H54 (cell line): Measurements from ENCODE around the gene ARNT2.

ENCODE experiments used
- DNase-seq: peaks from one replicate; pipeline ENCODE4 v3.0.0; 2011; ENCODE audit warnings: low spot score, mixed read lengths; ENCODE audit not compliant: insufficient read length
- FAIRE-seq: peaks from 3 replicates; lab custom pipeline; 2011; peaks lifted over from hg19 to GRCh38; lab: Jason Lieb, UNC
- POLR2A ChIP-seq: IDR thresholded peaks from 2 replicates; pipeline ENCODE4 v1.6.1; 2011; ENCODE audit warnings: low read depth, mild to moderate bottlenecking, low read length

The ARNT2 gene

DNA sequence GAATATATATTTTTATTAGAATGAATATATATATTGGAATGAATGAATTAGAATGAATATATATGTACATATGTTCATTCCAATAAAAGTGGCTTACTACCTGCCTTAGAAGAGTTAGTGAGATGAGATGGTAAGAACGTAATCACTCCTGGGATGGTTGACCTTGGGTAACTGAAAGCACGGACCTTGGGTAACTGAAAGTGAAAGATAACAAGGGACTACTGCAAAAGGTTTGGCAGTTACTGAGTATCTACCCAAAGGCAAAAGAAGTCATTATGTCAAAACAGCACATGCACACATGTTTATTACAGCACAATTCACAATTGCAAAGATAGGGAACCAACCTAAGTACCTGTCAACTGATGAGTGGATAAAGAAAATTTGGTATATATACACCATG is 16.5 kb downstream of the ARNT2 start:
- TF ChIP-seq POLR2A: no peak
- FAIRE-seq (no peak), DNase-seq (no peak)

DNA sequence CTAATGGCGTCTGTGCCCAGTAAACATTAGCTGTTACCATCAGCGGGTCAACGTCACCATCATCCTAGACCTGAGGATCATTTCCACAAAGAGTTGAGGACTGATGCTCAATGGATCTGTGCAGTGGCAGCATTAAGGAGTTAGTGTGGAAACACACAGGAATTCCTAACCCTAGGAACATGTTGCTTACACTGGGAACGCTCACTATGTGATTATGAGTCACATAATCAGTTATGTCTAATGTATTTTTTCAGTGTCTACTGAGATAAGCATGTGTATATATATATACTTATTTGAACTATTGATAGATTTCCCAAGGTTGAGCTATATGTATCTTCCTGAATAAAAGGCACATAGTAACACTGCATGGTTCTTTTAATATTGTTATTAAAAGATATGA is 19.0 kb downstream of the ARNT2 start:
- TF ChIP-seq POLR2A: no peak
- DNase-seq (no peak), FAIRE-seq (no peak)

DNA sequence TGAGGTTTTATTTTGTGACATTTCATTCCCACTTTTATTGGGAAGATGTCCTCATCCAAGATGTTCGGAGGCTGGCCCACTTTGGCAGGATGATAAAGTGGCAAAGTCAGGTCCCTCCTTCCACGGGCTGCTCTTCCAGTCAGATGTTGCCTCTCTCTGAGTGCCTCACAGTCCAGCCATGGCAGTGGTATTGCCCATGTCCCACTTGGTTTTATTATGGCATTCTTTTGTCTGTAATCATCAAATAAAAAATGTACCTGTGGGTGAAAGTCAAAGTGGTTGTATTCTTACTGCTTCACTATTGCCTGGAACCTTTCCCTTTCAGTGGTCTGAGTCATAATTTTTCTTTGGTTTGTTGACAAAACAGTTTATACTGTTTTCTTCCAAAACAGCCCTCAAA is 20.2 kb downstream of the ARNT2 start:
- no peak for TF ChIP-seq POLR2A
- no peak for FAIRE-seq
- DNase-seq: no peak

DNA sequence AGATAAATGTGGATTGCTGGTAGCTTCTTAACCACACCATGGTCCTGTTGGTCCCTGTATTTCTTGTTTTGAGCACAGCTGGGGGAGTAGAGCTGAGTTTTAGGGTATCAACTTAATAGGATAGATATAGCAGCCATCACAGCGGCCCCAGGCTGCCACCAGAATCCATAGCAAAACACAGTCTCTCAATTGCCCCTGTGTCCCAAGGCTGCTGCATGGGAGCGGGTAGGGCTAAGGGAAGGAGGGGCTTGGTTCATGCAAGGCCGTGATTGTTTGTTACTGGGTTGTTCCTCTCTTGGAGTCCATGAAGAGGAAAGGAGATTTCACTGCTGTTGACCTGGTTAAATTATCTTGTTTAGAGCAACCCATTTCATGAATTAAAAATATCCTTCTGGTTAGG is 22.1 kb downstream of the ARNT2 start:
- no peak for TF ChIP-seq POLR2A
- no peak for DNase-seq
- FAIRE-seq: no peak

DNA sequence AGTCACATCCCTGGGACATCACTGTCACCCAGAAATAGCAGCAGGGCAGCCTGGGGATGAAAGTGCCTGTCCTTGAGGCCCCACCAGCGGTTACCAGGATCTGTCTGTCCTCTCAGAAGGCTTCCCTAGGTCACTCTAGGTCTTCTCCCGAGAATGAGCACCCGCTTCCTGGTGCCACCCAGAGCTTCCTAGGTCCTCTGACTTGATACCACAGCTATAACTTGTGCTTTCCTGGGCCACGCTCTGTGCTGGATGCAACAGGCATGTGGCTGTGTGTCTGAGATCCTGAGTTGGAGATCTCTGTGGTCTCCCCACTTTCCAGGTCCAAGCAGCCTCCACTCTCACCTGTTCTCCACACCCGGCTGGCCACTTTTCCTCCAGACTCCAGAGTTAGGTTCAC is 25.8 kb downstream of the ARNT2 start:
- no peak for TF ChIP-seq POLR2A
- no peak for DNase-seq
- no peak for FAIRE-seq

DNA sequence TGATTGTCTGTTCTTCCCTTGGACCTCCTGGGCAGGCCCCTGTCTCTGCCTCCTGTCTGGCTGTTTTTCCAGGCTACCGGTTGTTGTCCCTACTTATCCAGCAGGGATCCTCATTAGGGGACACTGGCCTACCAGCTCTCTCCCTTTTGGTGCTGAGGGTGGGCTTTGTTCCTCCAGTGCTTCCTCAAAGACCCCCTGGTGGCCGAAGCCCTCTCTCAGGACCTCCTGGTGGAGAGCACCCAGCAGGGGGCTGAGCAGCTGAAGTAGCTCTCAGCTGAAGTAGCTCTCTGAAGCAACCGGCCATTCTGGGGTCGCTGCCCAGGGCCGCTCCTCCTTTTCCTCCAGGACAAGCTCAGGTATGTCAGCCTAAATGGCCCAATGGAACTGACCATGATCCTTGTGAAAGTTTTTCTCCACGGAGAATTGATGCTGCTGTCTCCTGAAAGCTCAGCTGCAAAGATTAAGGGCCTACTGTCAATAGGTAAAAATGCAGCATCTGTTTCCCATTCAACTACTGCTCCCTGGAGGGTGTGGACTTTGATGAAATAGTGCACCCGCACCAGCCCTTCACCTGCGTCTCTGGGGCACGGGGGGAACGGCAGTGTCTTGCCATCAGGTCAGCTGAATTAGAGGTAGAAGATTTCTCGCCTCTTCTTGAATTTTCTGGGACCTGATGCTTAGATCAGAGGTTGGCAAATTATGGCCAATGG is 27.6 kb downstream of the ARNT2 start:
- FAIRE-seq: no peak
- TF ChIP-seq POLR2A: no peak

DNA sequence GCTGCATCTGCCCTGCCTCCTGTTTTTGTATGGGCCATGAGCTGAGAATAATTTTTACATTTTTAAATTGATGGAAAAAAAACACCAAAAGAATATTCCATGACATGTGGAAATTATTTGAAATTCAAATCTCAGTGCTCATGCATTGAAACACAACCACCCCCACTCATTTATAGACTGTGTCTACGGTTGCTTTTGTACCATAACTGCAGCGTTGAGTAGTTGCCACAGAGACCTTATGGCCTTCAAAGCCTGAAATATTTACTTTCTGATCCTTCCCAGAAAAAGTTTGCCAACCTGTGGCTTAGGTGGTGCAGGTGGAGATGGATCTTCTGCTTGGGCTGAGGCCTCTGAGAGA is 28.1 kb downstream of the ARNT2 start:
- no peak for FAIRE-seq

More for the DNA sequence above, 27.6 kb downstream of the ARNT2 start:
- no peak for DNase-seq

DNA sequence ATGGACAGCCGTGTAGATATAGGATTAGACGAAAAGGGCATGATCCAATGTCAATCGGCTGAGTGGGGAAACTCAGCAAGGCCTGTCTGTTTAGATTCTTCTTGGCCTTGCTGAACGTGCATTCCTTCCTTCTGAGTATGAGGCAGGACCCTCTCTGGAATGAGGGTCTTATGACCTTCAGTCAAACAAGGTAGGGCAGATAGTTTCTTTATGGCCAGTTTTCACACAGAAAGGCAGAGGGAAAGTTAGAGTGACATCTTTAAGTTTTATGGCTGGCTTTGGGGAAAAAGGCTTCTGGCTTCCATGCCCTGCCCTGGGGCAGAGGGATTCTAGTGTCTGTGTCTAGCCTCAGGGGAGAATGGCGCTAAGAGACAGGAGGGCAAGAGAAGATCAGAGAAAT is 29.7 kb downstream of the ARNT2 start:
- FAIRE-seq (no peak), DNase-seq (no peak)
- no peak for TF ChIP-seq POLR2A

More for the DNA sequence above, 28.1 kb downstream of the ARNT2 start:
- TF ChIP-seq POLR2A: no peak
- DNase-seq: no peak

DNA sequence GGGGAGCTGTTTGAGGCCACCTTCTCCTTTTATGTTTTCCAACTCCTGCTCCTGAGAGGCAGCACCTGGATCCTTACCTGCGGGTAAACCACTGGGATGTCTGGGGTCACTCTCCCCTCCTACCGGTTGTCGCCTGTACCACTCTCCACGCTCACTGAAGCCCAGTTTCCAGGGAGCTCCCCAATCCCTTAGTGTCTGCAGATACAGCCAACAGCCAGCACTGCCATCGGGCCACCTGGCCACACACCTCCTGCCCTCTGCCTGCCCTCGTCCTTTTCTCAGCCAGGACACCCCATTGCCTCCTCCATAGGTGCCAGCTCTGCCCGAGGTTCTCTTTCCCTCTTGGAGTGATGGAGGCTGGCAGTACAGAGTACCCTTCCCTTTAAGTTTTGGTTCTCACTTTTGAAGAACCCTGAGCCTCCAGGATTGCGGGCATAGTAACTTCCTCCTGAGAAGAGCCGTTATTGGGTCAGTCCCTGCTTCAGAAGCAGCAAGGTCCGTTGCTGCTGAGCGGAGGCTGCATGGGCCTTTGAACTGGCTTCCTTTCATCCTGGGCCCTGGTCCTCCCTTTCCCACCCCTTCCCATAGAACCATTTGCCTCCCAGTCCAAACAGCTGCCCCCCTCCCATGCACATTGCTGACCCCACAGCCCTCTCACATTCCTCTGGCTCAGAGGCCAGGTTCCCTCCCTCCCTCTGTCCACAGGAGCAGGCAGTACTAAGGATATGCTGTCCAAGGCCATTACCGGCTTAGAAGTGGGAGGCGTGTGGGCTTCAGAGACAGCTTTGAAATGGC is 30.9 kb downstream of the ARNT2 start:
- TF ChIP-seq POLR2A: no peak
- FAIRE-seq (no peak), DNase-seq (no peak)

DNA sequence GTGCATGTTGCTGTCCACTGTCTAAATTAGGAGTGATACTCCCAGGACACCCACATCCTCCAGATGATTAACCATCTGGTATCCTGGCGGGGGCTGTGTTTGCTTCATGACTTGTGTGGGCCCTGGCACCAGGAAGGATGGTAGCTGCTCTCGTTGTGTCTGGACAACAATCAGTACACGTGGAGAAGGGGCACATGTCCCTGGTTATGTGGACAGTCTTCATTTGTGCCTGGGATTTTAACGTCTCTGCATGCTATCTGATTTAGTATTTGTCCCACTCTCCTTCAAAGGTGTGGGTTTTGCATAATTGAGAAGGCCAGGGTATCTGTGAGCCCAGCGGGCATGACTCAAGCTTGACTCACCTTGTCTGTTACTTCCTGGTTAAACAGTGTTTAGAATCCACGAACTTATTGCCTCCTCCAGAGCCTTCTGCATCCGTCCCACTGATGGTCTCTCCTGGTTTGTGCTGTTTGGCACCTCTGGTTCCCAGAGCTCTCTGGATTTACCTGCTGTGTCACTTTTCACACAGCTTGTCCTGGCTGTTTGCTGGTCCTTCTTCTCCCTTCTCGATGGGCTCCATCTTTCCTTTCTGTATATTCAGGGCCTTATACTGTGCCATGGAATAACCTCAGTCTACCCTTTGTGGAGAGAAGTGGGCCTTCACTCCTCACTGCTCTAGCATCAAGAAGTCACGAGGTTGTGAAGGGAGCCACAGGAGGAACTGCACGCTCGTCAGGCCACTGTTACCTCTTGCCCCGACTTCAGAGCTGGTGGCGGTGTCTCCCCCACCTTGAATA is 32.5 kb downstream of the ARNT2 start:
- DNase-seq (peak; percentile 45), FAIRE-seq (no peak)
- TF ChIP-seq POLR2A: no peak

DNA sequence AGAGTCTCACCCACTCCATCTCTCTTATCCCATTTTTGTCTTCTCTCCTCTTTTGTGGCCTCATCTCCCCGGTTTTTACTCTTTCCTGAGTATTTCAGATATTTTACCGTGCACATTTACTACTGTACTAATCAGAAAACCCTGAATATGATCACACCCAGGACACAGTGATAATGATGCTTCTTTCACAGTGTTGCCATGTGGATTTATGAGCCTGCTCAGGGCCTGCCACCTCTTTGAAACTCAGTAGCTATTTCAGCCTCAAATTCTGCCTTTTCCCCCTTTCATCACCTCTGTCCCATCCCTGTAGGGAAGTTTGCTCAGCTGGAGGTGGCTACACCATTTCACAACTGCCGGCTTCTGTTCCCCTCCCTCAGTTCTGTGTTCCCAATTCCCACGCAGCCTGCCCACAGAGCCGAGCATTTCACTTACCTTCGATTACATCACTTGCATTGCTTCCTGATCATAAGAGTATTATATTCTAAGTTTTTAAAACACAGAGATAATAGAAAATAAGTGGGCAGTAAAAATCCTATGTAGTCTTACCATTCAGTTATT is 33.2 kb downstream of the ARNT2 start:
- DNase-seq (no peak), FAIRE-seq (no peak)
- TF ChIP-seq POLR2A: no peak

DNA sequence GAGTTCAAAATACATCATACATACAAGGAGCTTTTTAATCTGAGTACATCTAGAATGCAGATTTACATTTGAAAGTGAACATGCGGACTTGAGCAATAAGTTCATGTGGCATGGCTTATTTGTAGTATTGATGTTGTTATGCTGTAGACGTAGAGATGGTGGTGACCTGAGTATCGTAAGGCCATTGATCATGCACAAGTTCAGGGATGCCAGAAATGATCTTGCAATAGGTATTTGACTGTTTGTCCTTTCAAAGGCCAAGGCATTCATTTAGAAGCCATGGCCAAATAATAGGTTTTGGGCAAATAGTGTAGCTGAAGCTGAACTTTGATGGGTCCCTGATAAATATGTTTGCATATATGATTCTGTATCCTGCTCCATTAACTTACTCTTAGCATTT is 35.0 kb downstream of the ARNT2 start:
- FAIRE-seq (no peak), DNase-seq (no peak)
- no peak for TF ChIP-seq POLR2A

DNA sequence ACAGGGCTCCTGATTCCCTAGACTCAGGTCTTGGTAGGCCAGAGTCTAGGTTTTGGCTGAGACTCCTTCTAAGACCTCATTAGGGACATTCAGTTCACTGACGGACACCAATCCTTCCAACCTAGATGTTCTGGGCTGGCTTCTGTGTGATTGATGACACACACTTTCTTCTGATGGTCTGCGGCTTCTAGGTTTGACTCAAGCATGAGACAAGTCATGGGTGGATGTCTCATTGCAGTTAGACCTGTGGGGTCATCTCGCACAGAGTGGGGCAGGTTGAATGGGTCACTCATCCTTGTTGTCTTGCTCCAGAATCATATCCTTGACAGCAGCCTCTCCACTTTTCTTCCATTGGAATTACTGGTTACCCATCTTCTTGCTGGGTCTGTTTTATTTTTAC is 35.8 kb downstream of the ARNT2 start:
- no peak for TF ChIP-seq POLR2A
- DNase-seq (no peak), FAIRE-seq (no peak)

DNA sequence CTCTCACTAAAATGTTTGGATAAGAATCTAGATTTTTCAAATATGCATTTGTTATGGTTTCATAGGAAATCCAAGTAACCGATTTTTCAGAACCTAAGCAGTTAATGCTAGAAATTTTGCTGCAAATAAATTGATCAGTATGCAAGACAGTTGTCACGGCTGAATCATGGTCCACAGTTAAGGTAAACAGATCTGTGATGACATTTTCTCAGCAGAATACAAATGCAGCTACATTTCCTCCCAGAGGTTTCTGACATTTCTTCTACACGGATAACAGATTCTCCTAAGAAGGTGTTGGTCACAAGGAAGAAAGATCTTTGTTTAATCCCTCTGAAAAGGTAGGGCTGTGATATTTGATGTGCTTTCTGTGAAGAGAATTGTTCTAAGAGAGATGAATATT is 36.9 kb downstream of the ARNT2 start:
- FAIRE-seq (no peak), DNase-seq (no peak)
- TF ChIP-seq POLR2A: no peak

DNA sequence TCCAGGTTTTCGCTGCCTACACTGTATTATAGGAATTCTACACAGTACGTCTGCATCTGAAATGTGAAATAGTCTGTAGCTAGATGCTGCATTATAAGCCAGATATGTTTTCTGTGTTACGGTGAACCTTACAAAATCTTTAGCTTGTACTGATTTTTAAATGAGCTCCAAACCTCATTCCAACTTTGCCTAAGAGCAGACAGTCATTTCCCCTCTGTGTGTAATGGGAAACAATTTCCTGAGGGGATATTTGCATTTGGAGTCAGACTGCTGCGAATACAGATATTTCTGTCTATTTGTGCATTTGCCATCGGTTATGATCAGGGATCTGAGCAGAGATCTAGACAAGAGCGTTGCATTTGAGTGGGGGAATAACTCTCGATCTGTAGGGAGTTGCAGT is 37.5 kb downstream of the ARNT2 start:
- no peak for TF ChIP-seq POLR2A
- no peak for FAIRE-seq

More for the DNA sequence above, 37.5 kb downstream of the ARNT2 start:
- DNase-seq: no peak
